HG03521 (cell line): ENCODE measurements around the gene FAM98C.
"Not testable (repeated sequence)": the region's sequence is repeated elsewhere in the genome, so short reads cannot be mapped to it uniquely, and the experiment has no call there.

ENCODE experiments used
- ATAC-seq: cut with Tn5 transposase; IDR thresholded peaks from one replicate; pipeline ENCODE4 v1.9.1; 2021; ENCODE audit warnings: mild to moderate bottlenecking, moderate library complexity; ENCODE audit not compliant: unreplicated experiment

FAM98C gene

GRCh38 chr19:38425222-38425809 lies 22.4 kb downstream of the FAM98C start:
- no peak for ATAC-seq

- no peak for ATAC-seq
Measured at GRCh38 chr19:38425810-38426466, 23.0 kb downstream of the FAM98C start, which contains the start of gene RASGRP4. Gene RASGRP4 (minus strand): TSS chr19:38426219. CDS start chr19:38426091, 128 bp downstream.

DNA sequence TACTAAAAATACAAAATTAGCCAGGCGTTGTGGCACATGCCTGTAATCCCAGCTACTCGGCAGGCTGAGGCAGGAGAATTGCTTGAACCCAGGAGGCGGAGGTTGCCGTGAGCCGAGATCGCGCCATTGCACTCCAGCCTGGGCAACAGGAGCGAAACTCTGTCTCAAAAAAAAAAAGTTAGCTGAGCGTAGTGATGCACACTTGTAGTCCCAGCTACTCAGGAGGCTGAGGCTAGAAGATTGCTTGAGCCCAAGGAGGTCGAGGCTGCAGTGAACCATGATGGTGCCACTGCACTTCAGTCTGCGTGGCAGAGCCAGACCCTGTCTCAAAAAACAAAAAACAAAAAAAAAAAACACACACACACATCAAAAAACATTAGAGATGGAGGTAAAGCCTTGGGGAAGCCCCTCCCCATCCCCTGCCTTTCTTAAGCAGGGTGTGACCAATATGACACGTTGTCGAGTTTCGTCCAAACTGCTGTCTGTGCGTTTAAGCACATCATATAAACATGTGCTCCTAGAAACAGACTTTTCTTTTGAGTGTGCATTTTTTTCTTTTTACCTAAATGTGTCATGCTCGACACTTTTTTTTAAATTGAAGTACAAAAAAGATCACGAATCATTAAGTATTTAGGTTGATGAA lies 24.3 kb downstream of the FAM98C start:
- ATAC-seq, result not testable (repeated sequence)

DNA sequence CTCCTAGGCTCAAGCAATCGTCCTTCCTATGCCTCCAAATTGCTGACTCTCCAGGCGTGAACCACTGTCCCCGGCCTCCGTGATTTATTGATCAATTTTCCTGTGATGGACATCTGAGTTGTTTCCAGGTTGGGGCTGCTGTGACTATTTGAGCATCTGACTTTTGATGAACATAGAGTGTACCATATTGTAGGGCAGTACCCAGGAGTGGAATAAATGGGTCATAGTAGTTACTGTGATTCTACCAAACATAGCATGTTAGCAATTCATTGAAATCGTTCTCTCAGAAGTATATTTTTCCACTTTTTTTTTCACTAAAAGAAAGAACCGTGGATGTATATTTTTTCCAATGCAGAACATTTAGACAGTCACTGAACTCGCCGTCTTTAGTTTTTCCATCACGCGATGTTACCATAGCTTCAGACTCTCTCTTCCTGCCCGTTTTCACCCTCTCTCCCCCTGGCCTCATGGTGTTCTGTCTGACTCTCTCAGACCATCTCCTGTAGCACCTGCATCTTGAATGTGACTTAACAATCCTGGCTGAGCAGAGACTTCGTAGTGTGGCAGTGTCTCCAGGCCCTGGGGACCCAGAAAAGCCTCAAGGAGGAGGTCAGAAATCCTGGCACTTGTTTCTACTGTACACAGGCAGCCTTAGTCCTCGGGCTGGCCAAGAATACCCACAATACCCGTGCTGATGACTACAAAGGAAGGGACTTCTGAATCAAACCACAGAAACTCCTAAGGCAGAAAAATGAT lies 26.3 kb downstream of the FAM98C start:
- no peak for ATAC-seq

- ATAC-seq, result no peak
Measured at GRCh38 chr19:38429811-38430156, 26.9 kb downstream of the FAM98C start.

DNA sequence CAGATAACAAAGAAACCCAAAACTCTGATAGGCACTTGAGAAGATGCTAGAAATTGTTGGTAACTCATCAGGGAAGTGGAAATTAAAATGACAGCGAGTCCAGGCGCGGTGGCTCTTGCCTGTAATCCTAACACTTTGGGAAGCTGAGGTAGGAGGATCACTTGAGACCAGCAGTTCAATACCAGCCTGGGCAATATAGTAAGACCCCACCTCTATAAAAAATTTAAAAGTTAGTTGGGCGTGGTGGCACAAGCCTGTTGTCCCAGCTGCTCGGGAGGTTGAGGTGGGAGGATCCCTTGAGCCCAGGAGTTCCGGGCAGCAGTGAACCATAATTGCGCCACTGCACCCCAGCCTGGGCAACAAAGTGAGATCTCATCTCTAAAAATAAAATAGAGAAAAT lies 28.0 kb downstream of the FAM98C start:
- no peak for ATAC-seq

GRCh38 chr19:38433268-38433733 lies 30.4 kb downstream of the FAM98C start, which contains the start of gene RYR1:
Gene RYR1 (plus strand): TSS chr19:38433691. CDS start chr19:38433830, 139 bp downstream.
- no peak for ATAC-seq

- ATAC-seq, result no peak
Measured at GRCh38 chr19:38434549-38435051, 31.7 kb downstream of the FAM98C start.

GRCh38 chr19:38437295-38437694 lies 34.4 kb downstream of the FAM98C start:
- ATAC-seq, result no peak

- ATAC-seq, result no peak
Measured at GRCh38 chr19:38437917-38438316, 35.0 kb downstream of the FAM98C start.

GRCh38 chr19:38440592-38440991 lies 37.7 kb downstream of the FAM98C start:
- ATAC-seq, result no peak

DNA sequence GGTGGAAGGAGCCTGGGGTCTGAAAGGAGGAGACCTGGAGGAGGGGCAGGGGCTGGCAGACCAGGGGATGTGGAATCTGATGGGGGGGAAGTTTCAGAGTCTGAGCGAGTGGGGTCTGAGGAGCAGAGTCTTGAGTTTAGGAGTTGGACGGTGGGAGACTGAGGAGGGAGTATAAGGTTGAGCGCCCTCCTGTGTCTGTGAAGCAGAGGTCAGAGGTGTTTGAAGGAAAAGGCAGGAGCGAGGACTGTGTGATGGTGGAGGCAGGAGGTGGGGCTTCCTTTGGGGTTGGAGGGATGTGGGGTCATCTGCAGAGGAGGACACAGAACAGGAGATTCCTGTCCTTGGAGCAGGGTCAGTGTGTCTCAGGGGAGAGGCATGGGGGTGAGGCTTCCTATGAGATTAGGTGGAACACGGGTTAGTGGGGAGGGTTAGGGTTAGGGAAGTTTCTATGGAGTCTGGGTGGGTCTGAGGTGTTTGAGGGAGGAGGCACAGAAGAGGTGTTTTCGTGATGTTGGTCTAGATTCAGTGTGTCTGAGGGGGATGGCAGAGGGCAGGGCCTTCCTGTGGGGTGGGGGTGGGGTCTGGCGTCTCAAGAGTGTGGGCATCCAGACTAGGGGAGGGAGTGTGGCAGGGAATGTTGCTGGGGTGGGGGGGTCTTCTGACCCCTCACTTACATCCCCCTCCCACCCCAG lies 38.9 kb downstream of the FAM98C start:
- ATAC-seq, result no peak

DNA sequence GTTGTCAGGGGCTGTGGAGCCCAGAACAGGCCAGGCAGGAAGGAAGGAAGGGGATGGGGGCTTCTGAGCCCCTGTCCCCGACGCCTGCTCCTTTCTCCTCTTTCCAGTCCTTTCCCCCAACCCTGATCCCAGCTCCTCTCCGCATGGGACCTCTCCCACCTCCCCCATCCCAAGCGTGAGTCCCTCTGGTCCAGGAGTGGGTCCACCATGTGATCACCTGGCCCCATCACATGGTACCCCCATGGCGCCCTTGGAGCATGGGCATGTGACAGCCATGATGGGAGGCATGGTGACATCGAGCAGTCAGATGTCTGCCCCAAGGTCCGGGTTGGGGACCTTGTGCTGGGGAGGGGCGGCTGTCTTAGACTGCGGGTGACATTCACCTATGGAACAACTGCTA lies 39.8 kb downstream of the FAM98C start:
- ATAC-seq, result no peak

DNA sequence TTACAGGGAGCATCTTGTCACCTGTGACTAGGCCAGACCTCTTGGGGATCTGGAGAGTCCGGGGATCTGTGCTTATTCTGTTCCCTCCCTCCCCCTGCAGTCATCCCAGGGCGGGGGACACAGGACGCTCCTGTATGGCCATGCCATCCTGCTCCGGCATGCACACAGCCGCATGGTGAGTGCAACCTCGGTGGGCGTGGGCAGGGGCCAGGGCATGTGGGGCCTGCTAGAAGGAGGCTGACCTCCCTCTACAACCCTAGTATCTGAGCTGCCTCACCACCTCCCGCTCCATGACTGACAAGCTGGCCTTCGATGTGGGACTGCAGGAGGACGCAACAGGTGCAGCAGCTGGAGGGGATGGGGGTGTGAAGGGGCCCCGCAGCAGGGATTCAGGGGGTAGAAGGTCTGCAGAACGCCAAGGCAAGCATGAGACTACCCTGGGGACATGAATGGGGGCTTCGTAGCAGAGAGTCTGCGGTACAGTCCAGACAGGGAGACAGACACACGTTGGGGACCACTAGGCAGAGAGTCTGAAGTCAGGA lies 40.6 kb downstream of the FAM98C start:
- no peak for ATAC-seq

GRCh38 chr19:38444026-38444425 lies 41.1 kb downstream of the FAM98C start:
- no peak for ATAC-seq

DNA sequence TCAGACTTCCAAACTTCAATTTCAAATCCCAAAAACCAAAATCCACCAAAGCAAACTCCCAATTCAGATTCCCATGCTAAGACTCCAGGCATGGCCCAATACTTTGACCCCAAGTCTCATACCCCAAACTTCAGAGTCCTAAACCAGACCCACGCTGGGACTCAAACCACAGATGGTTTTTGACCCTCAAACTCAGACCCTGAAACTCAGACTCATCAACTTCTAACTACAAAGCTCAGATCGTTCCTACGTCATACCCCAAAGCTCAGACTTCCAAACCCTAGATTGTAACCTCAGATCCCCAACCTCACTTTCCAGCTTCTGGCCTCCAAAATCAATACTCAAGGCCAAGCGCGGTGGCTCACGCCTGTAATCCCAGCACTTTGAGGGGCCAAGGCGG lies 42.5 kb downstream of the FAM98C start:
- ATAC-seq, result no peak

GRCh38 chr19:38448225-38448624 lies 45.3 kb downstream of the FAM98C start:
- ATAC-seq, result no peak

GRCh38 chr19:38449518-38449917 lies 46.6 kb downstream of the FAM98C start:
- no peak for ATAC-seq

- ATAC-seq, result no peak
Measured at GRCh38 chr19:38451036-38451435, 48.1 kb downstream of the FAM98C start.

- no peak for ATAC-seq
Measured at GRCh38 chr19:38451629-38452028, 48.7 kb downstream of the FAM98C start.
